Peyer's patch (tissue), 4 donors: ENCODE results near the gene CRMP1.

ENCODE experiments used
- POLR2A ChIP-seq, 2 donors: fragments of 450-650 bp; IDR thresholded peaks; one replicate each; pipeline ENCODE4 v1.5.1; 2017; ENCODE audit warnings: antibody characterized with exemption in 2 of 2, mild to moderate bottlenecking in 2 of 2, moderate library complexity in 2 of 2
- TF ChIP-seq, protein P1 (sequence below), 6 experiments: fragments of 450-650 bp in 4 of 6; fragments of 200-600 bp in 2 of 6; sonication (generic) in 1 of 6; IDR thresholded peaks; one replicate each; pipeline ENCODE4 v1.5.1; 2017 to 2019; ENCODE audit warnings: antibody characterized with exemption in 6 of 6, mild to moderate bottlenecking in 3 of 6, moderate library complexity in 1 of 6

- TF ChIP-seq, protein P1, sequence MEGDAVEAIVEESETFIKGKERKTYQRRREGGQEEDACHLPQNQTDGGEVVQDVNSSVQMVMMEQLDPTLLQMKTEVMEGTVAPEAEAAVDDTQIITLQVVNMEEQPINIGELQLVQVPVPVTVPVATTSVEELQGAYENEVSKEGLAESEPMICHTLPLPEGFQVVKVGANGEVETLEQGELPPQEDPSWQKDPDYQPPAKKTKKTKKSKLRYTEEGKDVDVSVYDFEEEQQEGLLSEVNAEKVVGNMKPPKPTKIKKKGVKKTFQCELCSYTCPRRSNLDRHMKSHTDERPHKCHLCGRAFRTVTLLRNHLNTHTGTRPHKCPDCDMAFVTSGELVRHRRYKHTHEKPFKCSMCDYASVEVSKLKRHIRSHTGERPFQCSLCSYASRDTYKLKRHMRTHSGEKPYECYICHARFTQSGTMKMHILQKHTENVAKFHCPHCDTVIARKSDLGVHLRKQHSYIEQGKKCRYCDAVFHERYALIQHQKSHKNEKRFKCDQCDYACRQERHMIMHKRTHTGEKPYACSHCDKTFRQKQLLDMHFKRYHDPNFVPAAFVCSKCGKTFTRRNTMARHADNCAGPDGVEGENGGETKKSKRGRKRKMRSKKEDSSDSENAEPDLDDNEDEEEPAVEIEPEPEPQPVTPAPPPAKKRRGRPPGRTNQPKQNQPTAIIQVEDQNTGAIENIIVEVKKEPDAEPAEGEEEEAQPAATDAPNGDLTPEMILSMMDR (IDR thresholded peaks at IDR 0.05), result no peak
- no peak for TF ChIP-seq POLR2A (IDR thresholded peaks at IDR 0.05)
These were observed 99.4 kb downstream of the CRMP1 start for GRCh38 chr4:5793514-5793913.
